Nephron (organoid): ENCODE measurements around the gene AEBP2.
"Not testable (repeated sequence)": the region's sequence is repeated elsewhere in the genome, so short reads cannot be mapped to it uniquely, and the experiment has no call there.

Experiments used
- H3K27ac Mint-ChIP-seq, 3 experiments: 2 replicates each; pipeline ENCODE4 v1.8.0; 2020; ENCODE audit warnings: mixed read lengths in 3 of 3, mild to moderate bottlenecking in 2 of 3, moderate library complexity in 1 of 3
- H3K27me3 Mint-ChIP-seq: 2 replicates; pipeline ENCODE4 v1.8.0; 2021; ENCODE audit warnings: low read depth, mild to moderate bottlenecking, moderate library complexity, mixed read lengths
- H3K36me3 Mint-ChIP-seq: 2 replicates; pipeline ENCODE4 v1.8.0; 2020; ENCODE audit warnings: low read depth, mixed read lengths
- H3K4me1 Mint-ChIP-seq: 2 replicates; pipeline ENCODE4 v1.8.0; 2020; ENCODE audit warnings: mixed read lengths
- H3K4me3 Mint-ChIP-seq, 3 experiments: 2 replicates each; pipeline ENCODE4 v1.8.0; 2020; ENCODE audit warnings: mild to moderate bottlenecking in 3 of 3, mixed read lengths in 3 of 3, moderate library complexity in 2 of 3
- H3K9me3 Mint-ChIP-seq: 2 replicates; pipeline ENCODE4 v1.8.0; 2020; ENCODE audit warnings: mixed read lengths
- TF ChIP-seq, protein P1 (sequence below), 3 experiments: fragments of 200-600 bp; sonication (generic); IDR thresholded peaks; one replicate each; pipeline ENCODE4 v1.5.0; 2021; ENCODE audit warnings: antibody characterized with exemption in 3 of 3; ENCODE audit not compliant: unreplicated experiment in 3 of 3

AEBP2 gene, protein sequence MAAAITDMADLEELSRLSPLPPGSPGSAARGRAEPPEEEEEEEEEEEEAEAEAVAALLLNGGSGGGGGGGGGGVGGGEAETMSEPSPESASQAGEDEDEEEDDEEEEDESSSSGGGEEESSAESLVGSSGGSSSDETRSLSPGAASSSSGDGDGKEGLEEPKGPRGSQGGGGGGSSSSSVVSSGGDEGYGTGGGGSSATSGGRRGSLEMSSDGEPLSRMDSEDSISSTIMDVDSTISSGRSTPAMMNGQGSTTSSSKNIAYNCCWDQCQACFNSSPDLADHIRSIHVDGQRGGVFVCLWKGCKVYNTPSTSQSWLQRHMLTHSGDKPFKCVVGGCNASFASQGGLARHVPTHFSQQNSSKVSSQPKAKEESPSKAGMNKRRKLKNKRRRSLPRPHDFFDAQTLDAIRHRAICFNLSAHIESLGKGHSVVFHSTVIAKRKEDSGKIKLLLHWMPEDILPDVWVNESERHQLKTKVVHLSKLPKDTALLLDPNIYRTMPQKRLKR

DNA sequence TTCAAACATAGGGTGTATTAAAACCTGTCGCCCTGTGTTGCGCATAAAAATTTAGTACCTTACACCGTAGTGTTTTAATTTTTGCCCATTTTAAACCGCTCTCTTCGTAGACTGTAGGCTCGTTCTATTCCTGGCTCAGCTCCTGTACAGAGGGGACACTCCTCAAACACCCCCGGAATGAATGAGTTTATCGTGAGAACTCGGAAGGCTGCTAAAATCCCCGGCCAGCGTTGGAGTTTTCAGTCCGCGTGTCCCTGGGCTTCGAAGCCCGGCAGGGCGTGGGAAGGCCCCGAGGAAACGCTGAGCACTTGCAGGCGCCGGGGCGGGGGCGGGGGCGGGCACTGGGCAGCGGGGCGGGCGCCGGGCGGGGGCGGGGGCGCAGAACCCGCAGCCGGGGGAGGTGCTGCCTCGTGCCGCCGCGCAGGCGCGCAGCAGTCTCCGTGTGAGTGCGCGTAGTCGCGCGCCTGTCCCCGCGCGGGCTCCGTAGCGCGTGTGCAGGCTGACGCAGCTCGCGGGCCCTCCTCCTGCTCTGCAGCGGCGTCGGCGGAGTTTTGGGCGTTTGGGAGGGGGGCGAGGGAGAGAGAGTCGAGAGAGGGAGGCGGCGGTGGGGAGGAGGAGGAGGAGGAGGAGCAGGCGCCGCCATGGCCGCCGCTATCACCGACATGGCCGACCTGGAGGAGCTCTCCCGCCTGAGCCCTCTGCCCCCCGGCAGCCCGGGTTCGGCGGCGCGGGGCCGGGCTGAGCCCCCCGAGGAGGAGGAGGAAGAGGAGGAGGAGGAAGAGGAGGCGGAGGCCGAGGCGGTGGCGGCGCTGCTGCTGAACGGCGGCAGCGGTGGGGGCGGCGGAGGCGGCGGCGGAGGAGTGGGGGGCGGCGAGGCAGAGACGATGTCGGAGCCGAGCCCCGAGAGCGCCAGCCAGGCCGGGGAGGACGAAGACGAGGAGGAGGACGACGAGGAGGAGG lies at the start of gene AEBP2:
Gene AEBP2 (plus strand): TSS at position 434 of the 960 bp plus-strand sequence. CDS start 208 bp downstream, at position 642.
- H3K27me3 Mint-ChIP-seq: peaks cover 4% of the 10 kb centered on the region
- TF ChIP-seq, protein P1, sequence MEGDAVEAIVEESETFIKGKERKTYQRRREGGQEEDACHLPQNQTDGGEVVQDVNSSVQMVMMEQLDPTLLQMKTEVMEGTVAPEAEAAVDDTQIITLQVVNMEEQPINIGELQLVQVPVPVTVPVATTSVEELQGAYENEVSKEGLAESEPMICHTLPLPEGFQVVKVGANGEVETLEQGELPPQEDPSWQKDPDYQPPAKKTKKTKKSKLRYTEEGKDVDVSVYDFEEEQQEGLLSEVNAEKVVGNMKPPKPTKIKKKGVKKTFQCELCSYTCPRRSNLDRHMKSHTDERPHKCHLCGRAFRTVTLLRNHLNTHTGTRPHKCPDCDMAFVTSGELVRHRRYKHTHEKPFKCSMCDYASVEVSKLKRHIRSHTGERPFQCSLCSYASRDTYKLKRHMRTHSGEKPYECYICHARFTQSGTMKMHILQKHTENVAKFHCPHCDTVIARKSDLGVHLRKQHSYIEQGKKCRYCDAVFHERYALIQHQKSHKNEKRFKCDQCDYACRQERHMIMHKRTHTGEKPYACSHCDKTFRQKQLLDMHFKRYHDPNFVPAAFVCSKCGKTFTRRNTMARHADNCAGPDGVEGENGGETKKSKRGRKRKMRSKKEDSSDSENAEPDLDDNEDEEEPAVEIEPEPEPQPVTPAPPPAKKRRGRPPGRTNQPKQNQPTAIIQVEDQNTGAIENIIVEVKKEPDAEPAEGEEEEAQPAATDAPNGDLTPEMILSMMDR (IDR thresholded peaks at IDR 0.05; ENCODE audit: unreplicated experiment in 3 of 3): no peak
- H3K4me1 Mint-ChIP-seq: peaks cover 16% of the 10 kb centered on the region
- H3K36me3 Mint-ChIP-seq: peaks cover 17% of the 10 kb centered on the region
- no peaks in the 10 kb centered on the region for H3K9me3 Mint-ChIP-seq
- H3K27ac Mint-ChIP-seq: peak within 1 kb of the TSS; percentile 97 to 99 (median 99)
- H3K4me3 Mint-ChIP-seq: peak within 1 kb of the TSS; percentile 98 to 100 (median 99)

DNA sequence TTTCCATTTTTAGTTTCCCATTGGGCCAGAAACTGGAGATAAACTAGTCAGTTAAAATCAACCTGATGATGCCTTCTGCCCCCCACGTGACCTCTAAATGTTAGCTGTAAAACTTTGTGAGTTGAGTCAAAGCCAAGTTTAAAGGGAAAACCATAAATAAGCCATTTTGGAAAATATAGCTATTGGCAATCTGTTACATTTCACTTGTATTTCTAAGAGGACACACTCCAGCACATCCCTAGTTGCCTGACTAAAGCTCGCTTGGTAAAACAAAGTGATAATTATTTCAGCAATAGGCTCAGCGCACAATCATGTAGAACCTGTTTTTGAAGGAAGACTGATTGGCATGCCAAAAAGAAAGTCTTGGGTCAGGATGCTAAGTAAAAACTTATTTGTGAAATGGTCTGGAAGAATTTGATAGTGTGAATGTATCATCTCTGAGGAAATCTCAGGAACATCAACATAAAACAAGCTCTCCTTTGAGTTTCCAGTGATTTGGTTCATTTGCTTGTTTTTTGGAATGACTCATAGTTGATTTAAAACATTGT lies 49.2 kb upstream of the AEBP2 start:
- TF ChIP-seq, protein P1 (IDR thresholded peaks at IDR 0.05; ENCODE audit: unreplicated experiment in 3 of 3): no peak
- Mint-ChIP-seq H3K27ac (peak overlapping the region; percentile 88 to 97 (median 93)), H3K4me1 (peaks cover 57% of the 10 kb centered on the region), H3K9me3 (no peaks in the 10 kb centered on the region), H3K36me3 (peaks cover 4% of the 10 kb centered on the region), H3K4me3 (peak overlapping the region in 1 of 3 experiments; percentile 35), H3K27me3 (no peaks in the 10 kb centered on the region)

DNA sequence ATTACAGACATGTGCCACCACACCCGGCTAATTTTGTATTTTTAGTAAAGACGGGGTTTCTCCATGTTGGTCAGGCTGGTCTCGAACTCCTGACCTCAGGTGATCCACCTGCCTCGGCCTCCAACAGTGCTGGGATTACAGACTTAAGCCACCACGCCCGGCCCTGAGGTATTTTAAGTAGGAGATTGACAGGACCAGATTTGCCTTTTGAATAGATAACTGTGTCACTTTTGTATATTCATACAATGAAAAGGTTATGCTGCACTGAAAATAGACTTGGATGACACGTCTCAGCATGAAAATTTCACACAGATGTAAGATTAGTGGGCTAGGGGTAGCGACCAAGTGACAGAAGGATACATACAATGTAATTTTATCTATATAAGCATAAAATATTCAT lies 46.6 kb upstream of the AEBP2 start:
- H3K27ac Mint-ChIP-seq: peak overlapping the region in 2 of 3 experiments; percentile 29 to 44
- H3K4me3 Mint-ChIP-seq, H3K27me3 Mint-ChIP-seq, H3K9me3 Mint-ChIP-seq, H3K36me3 Mint-ChIP-seq: not testable (repeated sequence)
- H3K4me1 Mint-ChIP-seq: peaks cover 47% of the 10 kb centered on the region

DNA sequence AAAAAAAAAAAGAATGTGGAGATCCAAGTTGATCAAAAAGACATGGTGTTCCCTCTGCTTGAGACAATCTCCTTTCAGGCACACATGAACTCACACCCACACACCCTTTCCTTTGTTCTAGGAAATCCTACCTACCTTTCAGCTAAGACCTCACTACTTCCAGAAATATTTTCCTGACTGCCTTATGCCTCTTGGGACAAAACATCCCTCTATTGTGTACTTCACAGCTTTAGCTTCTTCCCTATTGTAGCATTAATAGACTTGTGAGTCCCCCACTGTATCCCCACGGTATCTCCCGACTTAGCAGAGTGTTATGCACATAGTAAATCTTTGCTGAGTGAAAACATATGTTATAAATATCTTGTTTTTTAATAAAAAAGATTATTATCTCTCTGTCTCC lies 44.9 kb upstream of the AEBP2 start:
- TF ChIP-seq, protein P1 (IDR thresholded peaks at IDR 0.05; ENCODE audit: unreplicated experiment in 3 of 3): no peak
- Mint-ChIP-seq H3K27me3 (no peaks in the 10 kb centered on the region), H3K36me3 (no peaks in the 10 kb centered on the region), H3K27ac (peak overlapping the region; percentile 35 to 85 (median 66)), H3K4me3 (no peak overlapping the region), H3K9me3 (no peaks in the 10 kb centered on the region), H3K4me1 (peaks cover 31% of the 10 kb centered on the region)

DNA sequence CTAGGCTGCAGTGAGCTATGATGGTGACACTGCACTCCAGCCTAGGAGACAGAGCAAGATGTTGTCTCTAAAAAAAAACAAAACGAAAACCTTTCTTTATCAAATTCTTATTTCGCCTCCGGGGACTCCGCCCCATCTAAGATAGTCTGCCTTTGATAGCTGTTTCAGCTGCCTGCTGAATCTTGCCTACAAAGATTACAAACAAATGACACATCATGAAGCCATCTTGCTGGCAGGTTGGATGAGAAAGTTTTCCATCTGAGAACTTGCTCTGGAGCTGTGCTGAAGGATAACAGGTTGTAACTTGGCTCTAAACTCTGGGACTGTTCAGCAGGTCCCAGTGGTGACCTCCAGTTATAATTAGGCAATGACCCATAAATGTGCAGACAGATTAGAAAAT lies 41.8 kb upstream of the AEBP2 start:
- H3K4me3 Mint-ChIP-seq: no peak overlapping the region
- TF ChIP-seq, protein P1 (IDR thresholded peaks at IDR 0.05; ENCODE audit: unreplicated experiment in 3 of 3): no peak
- no peaks in the 10 kb centered on the region for H3K36me3 Mint-ChIP-seq
- H3K27ac Mint-ChIP-seq: no peak overlapping the region
- no peaks in the 10 kb centered on the region for H3K9me3 Mint-ChIP-seq
- peaks cover 26% of the 10 kb centered on the region for H3K4me1 Mint-ChIP-seq
- no peaks in the 10 kb centered on the region for H3K27me3 Mint-ChIP-seq
